Right atrium auricular region (tissue), 2 donors: Measurements from ENCODE around the gene AP2A1. TPM values are rescaled to one million over a fixed set of nuclear protein-coding genes. Genes with fewer than 3 reads are reported as not detected.

Experiments
- DNase-seq: peaks from one replicate; pipeline ENCODE4 v3.0.0-alpha.2; 2019; ENCODE audit warnings: low spot score
- H3K27ac ChIP-seq, 2 donors: fragments of 200-600 bp; sonication (generic); 1 replicate in 1 of 2; 2 replicates in 1 of 2; pipeline ENCODE4 v1.5.1; 2016 to 2019
- H3K27me3 ChIP-seq, 2 donors: fragments of 200-600 bp; sonication (generic); one replicate each; pipeline versions ENCODE4 v1.5.1 to v1.6.0; 2017 to 2019
- H3K36me3 ChIP-seq: fragments of 200-600 bp; sonication (generic); one replicate; pipeline ENCODE4 v1.5.1; 2016
- H3K4me1 ChIP-seq, 2 donors: fragments of 200-600 bp; sonication (generic); one replicate each; pipeline versions ENCODE4 v1.5.1 to v1.6.0; 2017 to 2019
- H3K4me3 ChIP-seq, 2 donors: fragments of 200-600 bp; sonication (generic); 1 replicate in 1 of 2; 2 replicates in 1 of 2; pipeline ENCODE4 v1.5.1; 2017 to 2019; ENCODE audit warnings: mild to moderate bottlenecking in 1 of 2, moderate library complexity in 1 of 2
- H3K9me3 ChIP-seq, 2 donors: fragments of 200-600 bp; sonication (generic); one replicate each; pipeline ENCODE4 v1.5.1; 2019
- total RNA-seq, 2 donors: library from RNA; depleted of rRNA; stranded (reverse); fragments of >200 nt; gene quantifications; one replicate each; pipeline ENCODE4 v1.1.0, GENCODE V29; 2016
- TF ChIP-seq, protein P1 (sequence below), 2 donors: fragments of 200-600 bp; sonication (generic); IDR thresholded peaks; one replicate each; pipeline ENCODE4 v1.5.1; 2019; ENCODE audit warnings: antibody characterized with exemption in 2 of 2

AP2A1 gene
- total RNA-seq, 2 donors from 2014 or later = 72.5 to 97.3 TPM

DNA sequence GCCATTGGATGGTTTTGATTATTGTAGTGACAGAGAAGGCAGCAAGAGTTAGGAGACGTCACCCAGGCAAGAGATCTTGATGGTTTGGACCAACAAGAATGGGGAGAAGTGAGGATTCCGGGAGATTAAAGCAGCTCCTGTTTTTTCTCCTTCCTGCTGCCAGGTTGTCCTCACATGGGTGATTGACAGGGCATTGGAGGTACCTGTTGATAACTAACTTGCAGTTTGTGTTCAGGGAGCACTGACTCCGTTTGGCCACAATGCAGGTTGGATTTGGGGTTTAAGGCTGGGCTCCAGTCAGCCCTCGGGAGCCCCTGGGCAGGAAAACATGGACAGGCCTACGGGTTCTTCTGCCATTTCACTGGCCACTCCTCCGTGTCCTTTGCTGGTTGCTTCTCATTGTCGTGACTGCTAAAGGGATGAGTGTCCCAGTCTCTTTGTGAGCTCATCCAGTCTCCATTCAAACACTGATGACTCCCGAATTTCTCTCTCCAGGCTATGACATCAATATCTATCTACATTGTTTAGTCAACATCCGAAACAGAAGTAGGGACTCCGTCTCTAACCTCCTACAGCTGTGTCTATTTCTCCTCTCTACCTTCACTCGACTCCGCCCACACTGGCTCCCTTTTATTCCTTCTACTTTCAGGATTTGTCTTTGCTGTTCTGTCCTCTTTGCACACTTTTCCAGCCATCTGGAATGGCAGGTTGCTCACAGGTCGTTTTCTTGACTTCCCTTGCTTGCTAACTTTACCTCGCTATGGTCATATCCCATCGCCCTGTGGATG is 82.8 kb downstream of the AP2A1 start:
- Histone ChIP-seq H3K27me3 (no peaks in the 10 kb centered on the region), H3K4me1 (peaks cover 0 to 37% of the 10 kb centered on the region in 2 donors), H3K36me3 (peaks cover 2% of the 10 kb centered on the region), H3K27ac (peak overlapping the region; percentile 99 to 100), H3K9me3 (no peaks in the 10 kb centered on the region), H3K4me3 (peak overlapping the region; percentile 75 to 94)
- TF ChIP-seq, protein P1, sequence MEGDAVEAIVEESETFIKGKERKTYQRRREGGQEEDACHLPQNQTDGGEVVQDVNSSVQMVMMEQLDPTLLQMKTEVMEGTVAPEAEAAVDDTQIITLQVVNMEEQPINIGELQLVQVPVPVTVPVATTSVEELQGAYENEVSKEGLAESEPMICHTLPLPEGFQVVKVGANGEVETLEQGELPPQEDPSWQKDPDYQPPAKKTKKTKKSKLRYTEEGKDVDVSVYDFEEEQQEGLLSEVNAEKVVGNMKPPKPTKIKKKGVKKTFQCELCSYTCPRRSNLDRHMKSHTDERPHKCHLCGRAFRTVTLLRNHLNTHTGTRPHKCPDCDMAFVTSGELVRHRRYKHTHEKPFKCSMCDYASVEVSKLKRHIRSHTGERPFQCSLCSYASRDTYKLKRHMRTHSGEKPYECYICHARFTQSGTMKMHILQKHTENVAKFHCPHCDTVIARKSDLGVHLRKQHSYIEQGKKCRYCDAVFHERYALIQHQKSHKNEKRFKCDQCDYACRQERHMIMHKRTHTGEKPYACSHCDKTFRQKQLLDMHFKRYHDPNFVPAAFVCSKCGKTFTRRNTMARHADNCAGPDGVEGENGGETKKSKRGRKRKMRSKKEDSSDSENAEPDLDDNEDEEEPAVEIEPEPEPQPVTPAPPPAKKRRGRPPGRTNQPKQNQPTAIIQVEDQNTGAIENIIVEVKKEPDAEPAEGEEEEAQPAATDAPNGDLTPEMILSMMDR (IDR thresholded peaks at IDR 0.05) = no peak
- no peak for DNase-seq

DNA sequence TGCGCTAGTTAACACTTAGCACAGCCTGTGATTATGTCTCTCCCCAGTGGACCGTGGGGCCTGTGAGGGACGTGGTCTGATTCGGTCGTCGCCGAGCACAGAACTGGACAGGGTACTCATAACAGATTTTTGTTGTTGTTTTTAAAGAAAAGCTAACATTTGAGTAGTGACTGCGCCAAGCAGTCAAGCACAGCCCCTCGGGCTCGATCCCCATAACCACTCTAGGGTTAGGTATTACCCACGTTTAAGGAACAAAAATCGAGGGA is 83.4 kb downstream of the AP2A1 start:
- peak overlapping the region; percentile 99 to 100 for H3K27ac ChIP-seq
- DNase-seq = no peak
- peaks cover 8% of the 10 kb centered on the region for H3K36me3 ChIP-seq
- TF ChIP-seq, protein P1 (IDR thresholded peaks at IDR 0.05) = no peak
- peaks cover 0 to 37% of the 10 kb centered on the region in 2 donors for H3K4me1 ChIP-seq
- H3K27me3 ChIP-seq = no peaks in the 10 kb centered on the region
- no peaks in the 10 kb centered on the region for H3K9me3 ChIP-seq
- peak overlapping the region; percentile 75 to 94 for H3K4me3 ChIP-seq

DNA sequence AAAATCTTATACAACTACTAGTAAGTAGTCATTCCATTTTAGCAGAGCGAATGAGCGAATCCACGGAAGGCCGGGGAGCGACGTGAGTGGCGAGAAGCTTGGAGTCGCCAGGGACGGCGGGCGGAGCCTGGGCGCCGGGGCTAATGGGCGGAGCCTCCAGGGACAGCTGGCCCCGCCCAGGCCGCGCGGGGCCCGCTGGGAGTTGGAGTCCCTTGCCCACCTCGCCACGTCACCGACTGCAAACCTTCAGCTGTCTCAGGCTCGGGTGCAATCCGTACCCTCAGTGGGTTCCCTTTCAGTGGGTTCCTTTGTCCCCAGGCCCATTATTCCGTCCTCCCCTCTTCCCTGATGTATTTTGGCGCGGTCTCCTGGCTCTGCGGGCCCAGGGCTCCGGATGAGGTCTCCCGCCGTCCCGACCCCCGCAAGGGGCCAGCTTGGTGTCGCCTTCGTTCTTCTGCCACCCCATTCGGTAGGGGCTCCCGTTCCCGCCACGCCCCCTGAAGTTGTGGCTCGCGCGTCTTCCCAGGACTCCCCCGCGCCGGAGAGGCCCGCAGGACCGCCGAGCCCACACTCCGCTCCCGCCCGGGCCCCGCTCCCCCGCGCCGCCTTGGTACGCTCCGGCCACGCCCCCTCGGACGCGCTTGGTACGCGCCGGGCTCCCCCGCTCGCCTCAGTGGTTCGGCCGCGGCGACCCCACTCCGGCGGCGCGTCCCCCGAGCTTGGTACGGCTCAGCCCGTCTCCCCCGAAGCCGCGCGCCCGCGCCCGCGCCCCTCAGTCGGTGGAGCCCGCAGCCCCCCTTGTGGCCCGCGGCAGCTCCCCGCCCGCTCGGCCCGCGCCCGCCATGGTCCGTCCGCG is 83.9 kb downstream of the AP2A1 start, which contains the start of gene PTOV1:
Gene PTOV1, plus strand, starts transcription at position 673 of the 856 bp plus-strand sequence.
- Histone ChIP-seq H3K4me3 (peak within 1 kb of the TSS; percentile 75 to 94), H3K4me1 (peaks cover 0 to 37% of the 10 kb centered on the region in 2 donors), H3K36me3 (peaks cover 10% of the 10 kb centered on the region), H3K9me3 (no peaks in the 10 kb centered on the region), H3K27me3 (no peaks in the 10 kb centered on the region), H3K27ac (peak within 1 kb of the TSS; percentile 99 to 100)
- TF ChIP-seq, protein P1 (IDR thresholded peaks at IDR 0.05) = no peak
- peak; percentile 94 for DNase-seq

DNA sequence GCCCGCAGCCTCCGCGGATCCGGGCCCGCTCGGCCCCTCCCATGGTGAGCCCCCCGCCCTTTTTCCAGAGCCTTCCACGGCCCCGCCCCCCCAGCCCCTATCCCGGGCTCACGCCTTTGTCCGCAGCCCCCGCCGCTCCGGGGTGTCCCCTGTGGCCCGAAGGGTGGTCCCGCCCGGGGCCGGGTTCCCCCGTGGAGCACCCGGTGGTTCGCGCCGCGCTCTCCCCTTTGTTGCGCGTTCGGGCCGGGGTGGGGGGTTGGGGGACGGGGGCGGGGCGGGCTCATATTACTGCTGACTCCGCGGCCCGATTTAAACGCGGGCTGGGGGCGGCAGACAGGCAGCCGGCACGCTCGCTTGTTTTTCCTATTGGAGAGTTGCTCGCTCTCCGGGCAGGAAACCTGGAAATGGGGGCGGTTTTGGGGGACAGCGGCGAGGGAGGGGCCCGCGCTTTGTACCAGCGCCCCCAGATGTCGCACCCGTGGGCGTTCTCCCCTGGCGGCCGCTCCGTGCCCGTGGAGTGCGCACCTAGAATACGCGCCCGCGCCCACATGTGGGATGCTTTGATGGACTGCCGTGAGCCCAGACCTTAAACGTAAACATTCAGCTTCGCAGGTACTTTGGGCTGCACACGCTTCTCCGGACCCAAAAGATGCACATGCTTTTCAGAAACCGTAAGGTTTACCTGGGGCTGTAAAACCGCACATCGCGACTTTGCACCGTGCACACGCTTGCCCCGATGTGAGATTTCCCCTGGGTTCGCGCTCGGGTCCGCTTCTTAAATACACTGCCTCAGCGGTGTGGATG is 84.9 kb downstream of the AP2A1 start:
- H3K9me3 ChIP-seq = no peaks in the 10 kb centered on the region
- peak overlapping the region; percentile 75 to 94 for H3K4me3 ChIP-seq
- H3K27ac ChIP-seq = peak overlapping the region; percentile 99 to 100
- H3K4me1 ChIP-seq = peaks cover 0 to 37% of the 10 kb centered on the region in 2 donors
- DNase-seq = no peak
- H3K36me3 ChIP-seq = peaks cover 19% of the 10 kb centered on the region
- TF ChIP-seq, protein P1 (IDR thresholded peaks at IDR 0.05) = no peak
- H3K27me3 ChIP-seq = no peaks in the 10 kb centered on the region

DNA sequence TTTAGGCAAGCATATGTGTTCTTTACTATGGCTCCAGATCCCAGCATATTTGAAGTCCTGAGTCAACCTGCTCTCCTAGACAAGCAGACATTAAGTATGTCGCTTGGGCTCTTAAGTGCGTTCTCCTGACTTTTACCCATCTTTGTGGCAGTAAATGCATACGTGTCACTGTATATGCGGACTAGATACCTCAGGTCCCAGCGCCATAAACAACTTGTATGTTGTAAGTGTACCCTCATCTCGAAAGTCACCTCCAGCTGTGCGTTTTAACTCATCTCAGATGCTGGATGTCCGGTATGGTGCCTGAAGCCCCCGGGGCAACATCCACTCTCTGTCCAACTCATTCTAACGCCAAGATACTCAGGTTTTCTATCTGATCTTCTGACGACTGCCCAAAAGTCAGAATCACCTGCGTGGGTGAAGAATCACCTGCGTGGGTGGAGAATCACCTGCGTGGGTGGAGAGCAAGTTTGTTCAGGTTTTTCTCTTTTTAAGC is 85.9 kb downstream of the AP2A1 start:
- no peak overlapping the region for H3K27ac ChIP-seq
- peaks cover 29% of the 10 kb centered on the region for H3K36me3 ChIP-seq
- no peak for DNase-seq
- H3K9me3 ChIP-seq = no peaks in the 10 kb centered on the region
- H3K4me3 ChIP-seq = peak overlapping the region in 1 of 2 donors; percentile 94
- TF ChIP-seq, protein P1 (IDR thresholded peaks at IDR 0.05) = no peak
- H3K27me3 ChIP-seq = no peaks in the 10 kb centered on the region
- peaks cover 0 to 37% of the 10 kb centered on the region in 2 donors for H3K4me1 ChIP-seq
